ENCODE measurements around the gene IRF9. TPM values are rescaled to one million over a fixed set of nuclear protein-coding genes. Genes with fewer than 3 reads are reported as not detected.

Gene IRF9
- total and polyA plus RNA-seq, 2 of the 13 experiments (the other 11 are each of a cell fraction or from before 2014, with no cell fraction given): 14.9 to 49.7 TPM

GRCh38 chr14:24139272-24139934 lies 21.7 kb upstream of the IRF9 start (continued):
- TF ChIP-seq ZHX1 (CRISPR knock-in tag; IDR thresholded peaks at IDR 0.05; ENCODE audit: low read depth) (no peak), ZNF431 (CRISPR knock-in tag; IDR thresholded peaks at IDR 0.05; ENCODE audit: borderline replicate concordance, low read depth) (no peak), CEBPZ (IDR thresholded peaks at IDR 0.05; ENCODE audit: low read length) (no peak), ZNF143 (CRISPR knock-in tag; IDR thresholded peaks at IDR 0.05) (no peak), ZNF124 (CRISPR knock-in tag; IDR thresholded peaks at IDR 0.05) (no peak), ZZZ3 (CRISPR knock-in tag; IDR thresholded peaks at IDR 0.05; ENCODE audit: borderline replicate concordance) (no peak), KLF6 (CRISPR knock-in tag; IDR thresholded peaks at IDR 0.05) (no peak), RARG (CRISPR knock-in tag; IDR thresholded peaks at IDR 0.05; ENCODE audit: low read depth) (no peak), TBX2 (CRISPR knock-in tag; IDR thresholded peaks at IDR 0.05; ENCODE audit: borderline replicate concordance) (no peak), MAX (IDR thresholded peaks at IDR 0.05) (no peak), SKI (IDR thresholded peaks at IDR 0.05; ENCODE audit: partially characterized antibody) (no peak), MNT (IDR thresholded peaks at IDR 0.05) (no peak), FOXK1 (CRISPR knock-in tag; IDR thresholded peaks at IDR 0.05; ENCODE audit: borderline replicate concordance, low read depth) (no peak), ZNF607 (CRISPR knock-in tag; IDR thresholded peaks at IDR 0.05; ENCODE audit: borderline replicate concordance) (no peak), ZNF281 (CRISPR knock-in tag; IDR thresholded peaks at IDR 0.05; ENCODE audit: borderline replicate concordance) (0 out of 2 replicates have a peak, but pooled peaks have one; percentile 38), FOXM1 (CRISPR knock-in tag; IDR thresholded peaks at IDR 0.05) (no peak), RBM39 (IDR thresholded peaks at IDR 0.05; ENCODE audit: low read depth, low read length, poor library complexity, severe bottlenecking) (no peak), SMAD3 (CRISPR knock-in tag; IDR thresholded peaks at IDR 0.05) (no peak), ZMAT3 (CRISPR knock-in tag; conservative IDR thresholded peaks at IDR 0.05) (no peak)

Data from HepG2 (cell line).